Measurements from ENCODE around the gene OTUD7B.

The OTUD7B gene

DNA sequence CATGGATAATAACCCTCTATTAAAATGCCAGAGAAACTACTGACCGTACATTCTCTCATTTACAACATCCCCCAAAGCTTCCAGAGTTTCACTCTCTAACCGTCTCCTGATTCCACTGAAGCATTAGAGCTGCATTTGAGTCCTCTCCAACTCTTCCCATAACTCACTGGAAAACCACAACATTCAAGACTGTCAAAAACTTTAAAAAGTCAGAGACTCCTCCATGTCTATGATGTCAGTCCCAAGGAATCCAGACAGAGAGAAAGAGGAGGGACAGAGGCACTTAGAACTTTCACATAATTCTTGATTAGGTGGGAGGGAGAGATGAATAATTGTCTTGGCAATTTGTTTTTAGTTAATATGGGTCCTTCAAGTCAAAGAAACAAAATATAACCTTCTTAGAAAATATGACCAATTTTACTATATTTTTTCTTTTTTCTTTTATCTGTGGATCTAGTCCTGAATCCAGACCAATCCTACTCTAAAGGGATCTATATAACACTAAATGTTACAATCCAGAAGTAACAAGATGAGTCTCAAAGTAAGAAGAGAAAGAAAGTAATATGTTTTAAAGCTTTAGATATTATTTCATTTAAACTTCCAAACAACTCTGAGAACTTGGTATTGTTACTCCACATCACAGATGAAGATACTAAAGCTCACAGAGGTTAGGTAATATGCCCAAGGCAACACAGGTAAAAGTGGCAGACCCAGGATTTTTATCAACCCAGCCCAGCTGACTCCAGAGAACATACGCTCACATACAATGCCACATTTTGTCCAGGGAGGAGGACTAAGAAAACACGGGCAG, 23.8 kb downstream of the OTUD7B start:
- Histone ChIP-seq H3K4me1 (ENCODE audit: insufficient read depth, low read length, poor library complexity, severe bottlenecking) (no peaks in the 10 kb centered on the region), H3K36me3 (ENCODE audit: insufficient read depth, low read length) (no peaks in the 10 kb centered on the region), H3K27me3 (ENCODE audit: insufficient read depth, low read length, poor library complexity, severe bottlenecking) (no peaks in the 10 kb centered on the region), H2AFZ (ENCODE audit: low read length) (no peak overlapping the region), H3K9me3 (ENCODE audit: insufficient read depth, low read depth, low read length) (no peaks in the 10 kb centered on the region), H3K9ac (ENCODE audit: low read depth, low read length, poor library complexity, severe bottlenecking) (no peak overlapping the region), H3K9me2 (replicated peaks; ENCODE audit: low read depth, low read length) (no peaks in the 10 kb centered on the region), H3K4me2 (ENCODE audit: low read depth, low read length, poor library complexity, severe bottlenecking) (no peak overlapping the region), H4K20me1 (ENCODE audit: insufficient read depth, low read length, poor library complexity, severe bottlenecking) (no peaks in the 10 kb centered on the region), H3K79me2 (ENCODE audit: insufficient read depth, low read length) (no peaks in the 10 kb centered on the region), H3K4me3 (ENCODE audit: low read length, poor library complexity, severe bottlenecking) (no peak overlapping the region), H3F3A (ENCODE audit: low read depth) (no peaks in the 10 kb centered on the region)
- TF ChIP-seq EZH2phosphoT487 (IDR thresholded peaks at IDR 0.05; ENCODE audit: borderline replicate concordance), result no peak
- TF ChIP-seq, protein P1, sequence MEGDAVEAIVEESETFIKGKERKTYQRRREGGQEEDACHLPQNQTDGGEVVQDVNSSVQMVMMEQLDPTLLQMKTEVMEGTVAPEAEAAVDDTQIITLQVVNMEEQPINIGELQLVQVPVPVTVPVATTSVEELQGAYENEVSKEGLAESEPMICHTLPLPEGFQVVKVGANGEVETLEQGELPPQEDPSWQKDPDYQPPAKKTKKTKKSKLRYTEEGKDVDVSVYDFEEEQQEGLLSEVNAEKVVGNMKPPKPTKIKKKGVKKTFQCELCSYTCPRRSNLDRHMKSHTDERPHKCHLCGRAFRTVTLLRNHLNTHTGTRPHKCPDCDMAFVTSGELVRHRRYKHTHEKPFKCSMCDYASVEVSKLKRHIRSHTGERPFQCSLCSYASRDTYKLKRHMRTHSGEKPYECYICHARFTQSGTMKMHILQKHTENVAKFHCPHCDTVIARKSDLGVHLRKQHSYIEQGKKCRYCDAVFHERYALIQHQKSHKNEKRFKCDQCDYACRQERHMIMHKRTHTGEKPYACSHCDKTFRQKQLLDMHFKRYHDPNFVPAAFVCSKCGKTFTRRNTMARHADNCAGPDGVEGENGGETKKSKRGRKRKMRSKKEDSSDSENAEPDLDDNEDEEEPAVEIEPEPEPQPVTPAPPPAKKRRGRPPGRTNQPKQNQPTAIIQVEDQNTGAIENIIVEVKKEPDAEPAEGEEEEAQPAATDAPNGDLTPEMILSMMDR (conservative IDR thresholded peaks at IDR 0.05; ENCODE audit: low read length), result no peak

DNA sequence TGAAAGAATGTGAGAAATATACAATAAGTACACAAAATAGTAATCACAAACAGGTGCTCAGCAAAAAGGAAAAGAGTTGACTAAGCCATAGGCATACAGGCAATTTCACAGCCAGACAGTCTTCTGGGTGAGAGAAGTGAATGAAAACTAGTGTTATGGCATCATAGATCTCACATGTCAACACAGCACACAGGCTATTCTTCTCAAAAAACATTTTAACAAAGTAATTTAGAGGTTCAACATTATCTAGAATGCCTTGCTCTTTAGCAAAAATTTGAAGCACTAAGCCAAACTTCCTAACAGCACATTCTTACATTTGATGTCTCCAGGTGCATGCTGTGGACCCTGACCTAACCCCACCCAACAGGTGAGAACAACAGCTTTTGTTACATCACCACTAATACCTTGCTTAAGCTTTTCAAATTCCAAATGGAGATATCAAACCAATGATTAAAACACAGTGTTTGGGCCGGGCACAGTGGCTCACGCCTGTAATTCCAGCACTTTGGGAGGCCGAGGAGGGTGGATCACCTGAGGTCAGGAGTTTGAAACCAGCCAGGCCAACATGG, 30.5 kb downstream of the OTUD7B start:
- H3F3A ChIP-seq (ENCODE audit: low read depth), result no peaks in the 10 kb centered on the region
- H3K9me2 ChIP-seq (replicated peaks; ENCODE audit: low read depth, low read length), result no peaks in the 10 kb centered on the region
- peaks cover 3% of the 10 kb centered on the region; the same call in 1 of the 2 replicates for H3K36me3 ChIP-seq (ENCODE audit: insufficient read depth, low read length)
- TF ChIP-seq EZH2phosphoT487 (IDR thresholded peaks at IDR 0.05; ENCODE audit: borderline replicate concordance), result no peak
- TF ChIP-seq, protein P1 (conservative IDR thresholded peaks at IDR 0.05; ENCODE audit: low read length), result no peak
- no peaks in the 10 kb centered on the region for H3K79me2 ChIP-seq (ENCODE audit: insufficient read depth, low read length)
- H3K4me3 ChIP-seq (ENCODE audit: low read length, poor library complexity, severe bottlenecking), result no peak overlapping the region
- H3K4me1 ChIP-seq (ENCODE audit: insufficient read depth, low read length, poor library complexity, severe bottlenecking), result peaks cover 8% of the 10 kb centered on the region
- H3K9ac ChIP-seq (ENCODE audit: low read depth, low read length, poor library complexity, severe bottlenecking), result no peak overlapping the region
- H3K4me2 ChIP-seq (ENCODE audit: low read depth, low read length, poor library complexity, severe bottlenecking), result no peak overlapping the region
- H3K9me3 ChIP-seq (ENCODE audit: insufficient read depth, low read depth, low read length), result no peaks in the 10 kb centered on the region
- no peaks in the 10 kb centered on the region for H4K20me1 ChIP-seq (ENCODE audit: insufficient read depth, low read length, poor library complexity, severe bottlenecking)
- H3K27me3 ChIP-seq (ENCODE audit: insufficient read depth, low read length, poor library complexity, severe bottlenecking), result no peaks in the 10 kb centered on the region
- 0 out of 2 replicates have a peak overlapping the region, but pooled peaks have one; percentile 4 for H2AFZ ChIP-seq (ENCODE audit: low read length)

DNA sequence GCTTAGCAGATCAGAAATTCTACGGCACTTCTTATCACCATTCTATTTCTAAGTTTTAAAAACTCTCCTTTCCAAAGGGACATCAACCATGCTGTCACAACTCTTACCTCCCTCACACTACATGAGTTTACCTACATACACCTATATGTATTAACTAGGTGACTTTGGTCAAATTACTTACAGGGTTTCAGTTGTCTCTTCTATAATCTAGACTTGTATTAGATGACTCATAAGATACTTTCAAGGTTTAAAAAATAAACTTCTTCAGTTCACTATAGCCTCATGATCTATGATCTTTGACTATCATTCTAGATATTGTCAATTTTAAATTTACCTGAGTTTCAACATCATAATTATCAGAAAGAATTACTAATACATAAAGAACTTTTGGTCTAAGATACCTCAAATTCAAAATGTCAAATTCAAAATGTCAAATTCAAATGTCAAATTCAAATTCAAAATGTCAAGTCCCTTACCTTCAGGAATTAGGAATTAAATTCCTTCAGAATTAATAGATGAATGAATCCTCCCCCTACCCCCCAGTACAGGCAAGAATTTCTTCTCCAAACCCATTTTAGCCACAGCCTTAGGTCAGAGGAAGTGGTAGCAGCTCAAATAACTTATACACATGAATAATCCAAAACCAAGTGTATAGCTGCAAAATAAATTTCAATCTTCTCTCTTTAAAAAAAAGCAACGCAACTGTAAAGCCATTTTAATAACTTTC, 31.1 kb downstream of the OTUD7B start:
- H3K9me3 ChIP-seq (ENCODE audit: insufficient read depth, low read depth, low read length), result no peaks in the 10 kb centered on the region
- no peak overlapping the region for H3K9ac ChIP-seq (ENCODE audit: low read depth, low read length, poor library complexity, severe bottlenecking)
- no peaks in the 10 kb centered on the region for H3F3A ChIP-seq (ENCODE audit: low read depth)
- H3K27me3 ChIP-seq (ENCODE audit: insufficient read depth, low read length, poor library complexity, severe bottlenecking), result no peaks in the 10 kb centered on the region
- no peaks in the 10 kb centered on the region for H3K79me2 ChIP-seq (ENCODE audit: insufficient read depth, low read length)
- peaks cover 8% of the 10 kb centered on the region for H3K4me1 ChIP-seq (ENCODE audit: insufficient read depth, low read length, poor library complexity, severe bottlenecking)
- H2AFZ ChIP-seq (ENCODE audit: low read length), result 0 out of 2 replicates have a peak overlapping the region, but pooled peaks have one; percentile 4
- no peaks in the 10 kb centered on the region for H3K9me2 ChIP-seq (replicated peaks; ENCODE audit: low read depth, low read length)
- no peaks in the 10 kb centered on the region for H4K20me1 ChIP-seq (ENCODE audit: insufficient read depth, low read length, poor library complexity, severe bottlenecking)
- H3K4me2 ChIP-seq (ENCODE audit: low read depth, low read length, poor library complexity, severe bottlenecking), result no peak overlapping the region
- H3K4me3 ChIP-seq (ENCODE audit: low read length, poor library complexity, severe bottlenecking), result no peak overlapping the region
- no peak for TF ChIP-seq EZH2phosphoT487 (IDR thresholded peaks at IDR 0.05; ENCODE audit: borderline replicate concordance)
- TF ChIP-seq, protein P1 (conservative IDR thresholded peaks at IDR 0.05; ENCODE audit: low read length), result no peak
- peaks cover 3% of the 10 kb centered on the region; the same call in 1 of the 2 replicates for H3K36me3 ChIP-seq (ENCODE audit: insufficient read depth, low read length)

Data from Loucy (cell line).